ENCODE results near the gene VSIG4.

- TF ChIP-seq FOXM1 (IDR thresholded peaks at IDR 0.05; ENCODE audit: borderline replicate concordance) (no peak), SUZ12 (IDR thresholded peaks at IDR 0.05) (no peak), SP1 (IDR thresholded peaks at IDR 0.05) (no peak), ELF4 (IDR thresholded peaks at IDR 0.05) (no peak), NFRKB (IDR thresholded peaks at IDR 0.05) (no peak), FOXA1 (IDR thresholded peaks at IDR 0.05) (no peak), HDGF (IDR thresholded peaks at IDR 0.05; ENCODE audit: borderline replicate concordance) (no peak), L3MBTL2 (conservative IDR thresholded peaks at IDR 0.05) (no peak), ARNT (IDR thresholded peaks at IDR 0.05) (no peak), FOXK2 (IDR thresholded peaks at IDR 0.05) (no peak), TARDBP (IDR thresholded peaks at IDR 0.05) (no peak), ZNF384 (IDR thresholded peaks at IDR 0.05) (no peak), BHLHE40 (IDR thresholded peaks at IDR 0.05; ENCODE audit: borderline replicate concordance) (no peak)
- TF ChIP-seq, protein P1, sequence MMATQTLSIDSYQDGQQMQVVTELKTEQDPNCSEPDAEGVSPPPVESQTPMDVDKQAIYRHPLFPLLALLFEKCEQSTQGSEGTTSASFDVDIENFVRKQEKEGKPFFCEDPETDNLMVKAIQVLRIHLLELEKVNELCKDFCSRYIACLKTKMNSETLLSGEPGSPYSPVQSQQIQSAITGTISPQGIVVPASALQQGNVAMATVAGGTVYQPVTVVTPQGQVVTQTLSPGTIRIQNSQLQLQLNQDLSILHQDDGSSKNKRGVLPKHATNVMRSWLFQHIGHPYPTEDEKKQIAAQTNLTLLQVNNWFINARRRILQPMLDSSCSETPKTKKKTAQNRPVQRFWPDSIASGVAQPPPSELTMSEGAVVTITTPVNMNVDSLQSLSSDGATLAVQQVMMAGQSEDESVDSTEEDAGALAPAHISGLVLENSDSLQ (IDR thresholded peaks at IDR 0.05), result no peak
Observed at GRCh38 chrX:66008328-66008970, 31.4 kb downstream of the VSIG4 start.

All from HEK293T (cell line).